GM21381 (cell line): Measurements from ENCODE around the gene LYRM4.
"Not testable (repeated sequence)": the region's sequence is repeated elsewhere in the genome, so short reads cannot be mapped to it uniquely, and the experiment has no call there.

Experiments used
- ATAC-seq: cut with Tn5 transposase; IDR thresholded peaks from one replicate; pipeline ENCODE4 v1.9.1; 2021; ENCODE audit warnings: mild to moderate bottlenecking, moderate library complexity; ENCODE audit not compliant: unreplicated experiment

Gene LYRM4

DNA sequence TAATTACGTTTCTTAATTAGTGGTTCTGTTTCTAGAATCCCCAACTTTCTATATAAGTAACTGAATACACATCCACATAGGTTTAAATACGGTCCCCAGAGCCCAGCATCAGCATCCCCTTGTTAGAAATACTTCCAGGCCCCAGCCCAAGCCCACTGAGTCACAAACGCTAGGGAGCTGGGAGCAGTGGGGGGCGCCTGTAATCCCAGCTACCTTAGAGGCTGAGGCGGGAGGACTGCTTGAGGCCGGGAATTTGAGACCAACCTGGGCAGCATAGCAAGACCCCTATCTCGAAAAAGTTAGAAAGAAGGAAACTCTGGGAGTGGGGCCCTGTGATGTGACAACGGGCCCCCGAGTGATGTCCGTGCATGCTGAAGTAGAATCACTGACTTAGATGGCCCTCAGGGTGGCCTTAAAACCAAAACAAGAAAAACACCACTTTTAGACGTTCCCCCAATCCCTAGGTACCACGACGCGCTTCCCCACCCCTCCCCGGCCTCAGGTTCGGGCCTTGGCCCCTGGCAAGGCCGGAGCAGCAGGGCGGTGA is 176.9 kb downstream of the LYRM4 start:
- ATAC-seq = no peak

DNA sequence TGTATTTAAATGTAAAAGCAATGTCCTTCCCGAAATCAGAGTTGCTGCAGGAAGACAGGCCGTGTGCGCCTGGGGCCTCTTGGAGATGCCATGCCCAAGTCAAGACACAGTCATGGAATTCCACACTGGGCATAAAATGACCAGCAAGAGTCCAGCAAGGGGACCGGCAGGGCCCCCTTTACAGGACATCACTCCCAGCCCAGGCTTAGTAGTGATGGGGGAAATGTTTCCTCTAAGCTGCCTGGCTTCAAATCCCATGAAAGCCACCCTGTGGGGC is 177.5 kb downstream of the LYRM4 start:
- no peak for ATAC-seq

DNA sequence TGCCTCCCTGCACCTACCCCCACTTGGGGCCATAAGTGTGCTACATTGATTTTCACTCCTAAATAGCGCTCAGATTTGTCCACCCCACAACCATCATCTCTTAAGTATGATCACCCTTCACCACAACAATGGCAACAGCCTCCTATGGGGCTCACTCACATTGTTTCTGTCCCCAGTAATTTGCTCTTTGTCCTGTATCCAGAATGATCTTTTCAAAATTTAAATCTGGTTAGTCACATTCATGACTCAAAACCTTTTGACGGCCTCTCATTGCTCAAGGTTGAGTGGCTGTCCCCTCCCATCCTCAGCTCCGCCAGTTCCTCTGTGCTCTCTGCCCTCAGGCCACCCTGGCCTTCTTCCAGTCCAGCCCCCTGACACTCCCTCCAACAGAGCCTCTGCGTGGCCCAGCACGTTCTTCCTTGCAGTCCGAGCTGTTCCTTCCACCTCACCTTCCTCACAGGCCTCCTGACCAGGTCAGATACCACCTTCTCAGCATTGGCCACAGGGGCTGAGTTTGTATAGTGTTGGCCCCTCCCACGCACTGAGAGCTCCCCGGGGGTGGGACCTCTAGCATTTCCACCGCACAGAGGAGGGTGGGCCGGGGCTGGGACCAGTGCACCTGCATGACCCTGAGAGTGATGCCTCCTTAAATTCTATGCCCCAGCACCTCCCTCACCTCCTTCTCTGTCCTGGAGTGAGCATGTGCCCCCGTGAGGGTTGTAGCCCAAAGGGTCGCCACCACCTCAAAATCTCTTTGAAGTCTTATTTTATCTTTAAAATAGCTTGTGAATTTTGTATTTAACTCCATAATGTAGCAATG is 178.1 kb downstream of the LYRM4 start:
- no peak for ATAC-seq

DNA sequence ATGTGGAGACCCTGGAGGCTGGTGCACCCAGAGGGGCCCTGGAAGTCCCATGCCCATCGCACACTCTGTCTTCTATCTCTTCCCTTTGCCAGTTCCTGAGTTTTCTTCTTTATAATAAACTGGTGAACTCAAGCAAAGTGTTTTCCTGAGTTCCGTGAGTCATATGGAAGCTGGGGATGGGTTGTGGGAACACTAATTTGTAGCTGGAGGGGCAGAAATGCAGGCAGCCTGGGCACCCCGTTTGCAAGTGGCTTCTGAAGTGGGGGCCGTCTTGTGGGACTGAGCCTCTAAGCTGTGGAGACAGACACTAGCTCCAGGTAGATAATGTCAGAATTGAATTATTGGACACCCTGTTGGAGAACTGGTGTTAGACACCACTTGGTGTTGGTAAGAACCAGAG is 178.8 kb downstream of the LYRM4 start:
- ATAC-seq = no peak

DNA sequence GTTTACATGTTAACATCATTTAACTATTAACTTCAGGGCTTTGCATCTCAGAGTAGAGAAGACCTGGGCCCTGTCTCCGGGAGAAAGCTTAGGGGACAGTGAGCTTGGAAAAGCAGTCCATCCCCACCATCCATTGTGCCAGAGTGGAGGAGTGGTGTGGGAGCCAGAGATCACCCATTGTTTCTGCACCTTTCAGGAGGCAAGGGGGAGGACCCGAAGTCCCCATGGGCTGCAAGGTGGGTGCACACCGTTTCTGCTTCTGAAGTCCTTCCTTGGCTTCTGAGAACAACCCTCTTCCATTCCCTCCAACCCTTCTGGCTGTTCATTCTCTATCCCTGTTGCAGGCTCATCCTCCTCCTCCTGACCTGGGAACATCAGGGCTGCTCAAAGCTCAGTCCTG is 179.6 kb downstream of the LYRM4 start:
- no peak for ATAC-seq

DNA sequence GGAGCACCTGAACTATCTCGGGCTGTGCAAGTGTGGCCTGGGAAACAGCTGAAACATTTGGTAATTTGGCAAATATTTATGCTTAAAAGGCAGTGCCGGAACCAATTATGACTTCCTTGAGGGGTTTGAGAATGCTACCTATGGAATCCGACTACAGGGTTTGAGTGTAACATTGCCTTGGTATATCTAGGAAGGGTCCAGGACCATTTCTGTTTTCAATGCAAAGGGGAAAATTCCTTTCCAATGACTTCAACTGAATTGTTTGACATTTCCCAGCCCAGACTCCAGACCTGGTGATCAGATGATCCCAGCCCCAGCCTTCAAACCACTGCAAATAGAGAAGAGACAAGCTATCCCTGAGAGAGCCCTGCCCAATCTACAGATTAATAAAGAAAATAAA is 180.2 kb downstream of the LYRM4 start:
- no peak for ATAC-seq

DNA sequence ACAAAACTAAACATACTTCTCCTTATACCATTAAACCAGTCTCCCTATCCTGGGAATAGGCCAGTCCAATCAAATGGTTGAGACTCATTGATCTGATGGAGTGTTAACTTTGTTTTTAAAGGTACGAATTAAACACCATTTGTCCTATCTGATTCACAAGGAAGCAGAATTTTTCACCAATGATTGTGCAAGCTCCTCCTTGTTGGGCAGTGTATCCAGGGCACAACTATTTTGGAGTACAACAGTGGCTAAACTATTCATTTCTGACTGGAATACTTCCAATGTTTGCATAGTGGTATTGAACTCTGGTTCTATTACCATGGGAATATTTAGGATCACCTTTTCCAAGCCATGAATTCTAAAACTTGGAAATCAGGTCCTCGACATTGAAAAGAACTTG is 181.1 kb downstream of the LYRM4 start:
- ATAC-seq = no peak

DNA sequence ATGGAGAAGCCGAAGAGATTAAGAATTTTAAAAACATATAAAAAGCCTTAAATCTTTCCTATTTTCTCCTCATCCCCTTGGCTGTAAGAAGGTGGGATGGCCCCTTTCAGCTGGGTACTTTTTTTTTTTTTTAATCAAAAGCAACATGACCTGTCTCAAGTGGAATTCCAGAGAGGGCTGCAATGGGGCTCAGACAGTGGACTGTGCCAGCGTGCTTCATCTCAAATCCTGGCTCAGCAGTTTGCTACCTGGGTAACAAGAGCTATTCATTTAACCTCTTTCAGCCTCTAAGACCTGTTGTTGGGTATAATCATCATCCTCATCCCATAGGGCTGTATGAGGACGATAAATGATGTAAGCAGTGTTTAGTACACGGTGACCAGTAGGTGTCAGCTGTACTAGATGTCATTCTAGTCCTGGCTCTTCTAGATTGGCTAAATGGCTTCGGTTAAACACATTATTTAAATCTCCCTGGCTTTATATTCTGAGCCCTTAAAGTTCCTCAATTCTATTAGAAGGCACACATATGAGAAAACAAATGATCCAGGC is 182.6 kb downstream of the LYRM4 start:
- no peak for ATAC-seq

DNA sequence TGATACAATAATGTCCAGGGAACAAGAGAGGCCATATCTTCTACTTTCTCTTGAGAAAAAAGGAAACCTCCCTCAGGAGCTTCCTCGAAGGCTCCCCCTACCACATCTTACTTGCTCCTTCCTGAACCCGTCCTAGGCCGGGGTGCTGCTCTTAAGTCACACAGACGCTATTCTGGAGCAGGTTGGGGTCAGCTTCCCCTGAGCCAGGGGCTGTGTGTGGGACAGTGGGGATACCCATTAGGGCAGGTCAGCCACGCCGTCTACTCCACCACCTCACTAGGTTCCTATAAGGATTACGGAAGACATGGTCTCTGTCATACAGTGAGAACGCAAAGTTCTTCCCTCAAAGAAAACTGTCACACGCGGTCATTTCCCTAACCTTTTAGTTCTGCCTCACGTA is 183.8 kb downstream of the LYRM4 start:
- ATAC-seq = no peak

DNA sequence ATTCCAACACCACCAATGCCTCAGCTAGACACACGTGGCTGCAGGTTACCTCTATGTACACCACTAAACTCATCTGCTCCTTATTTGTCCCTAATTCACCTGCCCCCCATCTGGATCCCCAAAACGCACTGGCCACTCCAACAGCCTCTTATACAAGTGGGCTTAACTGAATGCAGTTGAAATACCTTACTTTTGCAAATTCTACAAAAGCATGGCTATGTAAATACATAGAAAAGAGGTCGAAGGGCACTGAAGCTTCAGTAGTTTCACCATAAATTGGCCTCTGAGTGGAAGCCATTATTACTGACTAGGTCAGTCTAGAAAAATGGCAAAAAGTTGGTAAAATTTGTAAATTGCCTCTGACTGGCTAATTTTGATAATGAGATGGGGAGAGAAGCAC is 186.8 kb downstream of the LYRM4 start:
- ATAC-seq = no peak

DNA sequence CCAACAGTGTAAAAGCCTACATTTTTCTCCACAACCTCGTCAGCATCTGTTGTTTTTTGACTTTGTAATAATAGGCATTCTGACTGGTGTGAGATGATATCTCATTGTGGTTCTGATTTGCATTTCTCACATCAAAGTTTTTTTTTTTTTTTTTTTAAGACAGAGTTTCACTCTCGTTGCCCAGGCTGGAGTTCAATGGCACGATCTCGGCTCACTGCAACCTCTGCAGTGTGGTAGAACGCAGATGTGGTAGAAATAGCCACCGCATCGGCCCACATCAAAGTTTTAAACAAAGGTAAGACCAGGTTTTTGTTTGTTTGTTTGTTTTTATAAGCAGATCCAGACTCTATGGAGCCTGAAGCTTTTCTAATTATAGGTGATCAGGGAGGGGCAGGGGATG is 188.3 kb downstream of the LYRM4 start:
- no peak for ATAC-seq

DNA sequence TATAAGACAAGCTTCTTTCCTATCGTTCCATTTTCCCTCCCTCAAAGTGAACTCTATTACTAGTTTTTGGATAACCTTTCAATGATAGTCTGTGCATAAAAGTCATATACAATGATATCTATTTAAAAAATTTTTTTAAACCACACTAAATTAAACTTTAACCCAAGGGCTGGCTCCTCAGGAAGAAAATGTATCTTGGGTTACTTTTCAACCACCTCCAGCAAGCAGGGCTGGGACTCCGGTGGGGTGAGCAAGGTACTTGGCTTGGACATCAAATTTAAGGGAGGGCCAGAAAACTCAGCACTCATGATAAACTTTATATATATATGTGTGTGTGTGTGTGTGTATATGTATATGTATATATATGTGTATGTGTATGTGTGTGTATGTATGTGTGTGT is 189.5 kb downstream of the LYRM4 start:
- ATAC-seq = no peak

DNA sequence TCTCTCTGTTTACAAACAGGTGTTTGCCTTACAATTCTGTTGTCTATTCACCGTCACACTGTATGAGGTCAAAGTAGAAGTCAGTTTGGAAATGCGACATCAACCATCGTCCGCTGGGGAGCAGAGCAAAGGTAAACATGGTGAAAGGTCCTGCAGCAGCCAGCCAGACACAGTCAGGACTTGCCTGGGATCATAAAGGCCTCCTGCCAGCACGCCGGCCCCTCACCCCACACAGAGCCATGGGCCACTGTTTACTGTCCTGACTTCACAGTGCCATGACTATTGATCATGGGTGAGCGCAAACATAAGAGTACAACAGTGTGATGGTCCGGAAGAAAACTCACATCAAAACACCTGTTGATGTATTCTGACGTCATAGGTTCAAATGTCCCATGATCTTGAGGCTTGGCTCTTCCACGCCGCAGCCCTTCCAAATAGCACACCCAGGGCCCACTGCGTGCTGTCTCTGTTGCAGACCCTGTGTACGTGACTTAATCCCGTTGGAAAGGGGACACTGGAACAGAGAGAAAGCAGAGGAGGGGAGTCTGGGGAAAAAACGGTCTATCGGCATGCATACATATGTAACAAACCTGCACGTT is 192.5 kb downstream of the LYRM4 start:
- no peak for ATAC-seq

DNA sequence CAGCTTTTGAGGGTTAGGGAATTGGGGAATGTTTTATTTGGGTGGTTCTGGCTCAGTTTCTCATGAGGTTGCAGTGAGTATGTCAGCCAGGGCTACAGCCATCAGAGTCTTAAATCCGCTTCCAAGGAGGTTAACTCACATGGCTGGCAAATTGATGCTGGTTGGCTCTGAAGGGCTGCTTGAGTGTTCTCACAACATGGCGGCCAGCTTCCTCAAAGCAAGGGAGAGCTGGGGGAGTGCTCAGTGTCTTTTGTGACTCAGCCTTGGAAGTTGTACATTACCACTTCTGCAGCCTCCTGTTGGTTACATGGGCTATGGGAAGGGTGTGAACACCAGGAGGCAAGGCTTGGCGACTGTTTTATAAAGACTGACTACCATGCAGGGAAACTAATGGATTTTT is 193.4 kb downstream of the LYRM4 start:
- no peak for ATAC-seq

DNA sequence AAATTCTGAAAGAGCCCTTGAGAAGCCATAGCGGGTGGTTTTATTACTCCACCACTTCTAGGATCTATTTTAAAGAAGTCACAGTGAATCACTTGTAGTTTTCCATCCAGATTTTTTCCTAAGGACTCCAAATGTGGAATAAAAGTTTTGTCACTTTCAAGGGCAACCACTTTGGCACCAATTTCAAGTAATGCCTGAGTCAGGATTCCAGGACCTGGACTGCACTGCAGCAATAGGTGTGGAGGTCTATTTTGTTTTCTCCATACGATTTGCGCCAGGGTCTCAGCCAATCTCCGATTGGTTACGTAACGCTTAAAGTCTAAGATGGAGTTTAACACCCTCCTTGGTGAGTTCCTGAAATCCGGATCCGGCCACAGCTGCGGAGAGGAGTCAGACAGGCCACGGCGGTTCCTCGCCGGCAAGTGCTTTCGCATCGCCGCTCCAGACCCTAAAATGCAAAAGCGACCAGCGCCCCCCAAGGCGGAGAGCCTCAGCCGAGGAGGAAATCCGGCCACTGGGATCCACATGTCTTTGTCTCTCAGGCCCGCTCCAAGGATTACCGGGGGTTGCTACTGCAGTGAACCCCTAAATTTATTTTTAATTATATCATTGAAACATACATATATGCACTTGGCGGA is 194.2 kb downstream of the LYRM4 start:
- ATAC-seq = no peak

DNA sequence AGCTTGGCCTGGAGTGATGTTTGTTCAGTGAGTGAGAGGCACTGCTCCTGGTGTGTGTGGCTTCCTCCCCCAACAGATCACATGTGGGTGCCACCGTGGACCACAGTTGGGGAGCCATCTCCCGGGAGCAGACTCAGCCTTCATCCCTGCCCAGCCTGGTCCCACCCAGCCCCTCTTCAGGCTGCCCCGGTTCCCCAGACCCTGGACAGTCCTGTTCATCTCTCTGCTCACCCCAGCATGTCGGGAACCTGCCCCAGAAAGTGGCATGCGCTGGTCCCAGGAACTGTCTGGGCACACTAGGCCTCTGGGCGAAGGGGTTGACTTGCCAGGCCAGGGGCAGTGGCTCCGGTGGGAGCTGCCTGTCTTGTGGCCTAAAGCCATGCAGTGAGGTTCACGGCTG is 197.1 kb downstream of the LYRM4 start:
- ATAC-seq = no peak

DNA sequence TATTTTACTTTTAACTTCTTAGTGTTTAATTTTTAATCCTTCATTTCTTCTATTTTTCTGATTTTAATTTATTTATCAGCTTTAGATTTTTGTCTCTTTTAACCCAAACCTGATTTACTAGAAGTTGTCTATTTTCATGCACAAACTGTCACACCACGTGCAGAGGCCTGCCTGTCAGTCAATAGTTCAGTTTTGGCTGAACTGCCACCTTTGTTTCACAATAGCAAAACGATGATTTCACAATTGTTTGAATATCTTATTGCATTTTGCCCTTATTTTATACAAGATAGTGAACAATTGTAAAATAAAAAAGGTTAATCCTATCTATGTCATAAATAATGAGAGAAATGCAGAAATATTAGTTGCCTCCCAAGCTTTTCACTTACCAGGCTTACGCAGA is 199.6 kb downstream of the LYRM4 start:
- no peak for ATAC-seq

DNA sequence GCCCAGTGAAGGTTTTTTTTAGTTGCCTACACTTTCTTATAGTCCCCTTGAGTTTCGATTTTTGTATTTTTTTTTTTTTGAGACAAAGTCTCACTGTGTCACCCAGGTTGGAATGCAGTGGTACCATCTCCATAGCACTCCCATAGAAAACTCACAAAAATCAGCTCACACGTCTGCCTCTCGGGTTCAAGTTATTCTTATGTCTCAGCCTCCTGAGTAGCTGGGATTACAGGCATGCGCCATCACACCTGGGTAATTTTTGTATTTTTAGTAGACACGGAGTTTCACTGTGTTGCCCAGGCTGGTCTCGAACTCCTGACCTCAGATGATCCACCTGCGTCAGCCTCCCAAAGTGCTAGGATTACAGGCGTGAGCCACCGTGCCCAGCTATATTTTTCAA is 200.3 kb downstream of the LYRM4 start:
- not testable (repeated sequence) for ATAC-seq

DNA sequence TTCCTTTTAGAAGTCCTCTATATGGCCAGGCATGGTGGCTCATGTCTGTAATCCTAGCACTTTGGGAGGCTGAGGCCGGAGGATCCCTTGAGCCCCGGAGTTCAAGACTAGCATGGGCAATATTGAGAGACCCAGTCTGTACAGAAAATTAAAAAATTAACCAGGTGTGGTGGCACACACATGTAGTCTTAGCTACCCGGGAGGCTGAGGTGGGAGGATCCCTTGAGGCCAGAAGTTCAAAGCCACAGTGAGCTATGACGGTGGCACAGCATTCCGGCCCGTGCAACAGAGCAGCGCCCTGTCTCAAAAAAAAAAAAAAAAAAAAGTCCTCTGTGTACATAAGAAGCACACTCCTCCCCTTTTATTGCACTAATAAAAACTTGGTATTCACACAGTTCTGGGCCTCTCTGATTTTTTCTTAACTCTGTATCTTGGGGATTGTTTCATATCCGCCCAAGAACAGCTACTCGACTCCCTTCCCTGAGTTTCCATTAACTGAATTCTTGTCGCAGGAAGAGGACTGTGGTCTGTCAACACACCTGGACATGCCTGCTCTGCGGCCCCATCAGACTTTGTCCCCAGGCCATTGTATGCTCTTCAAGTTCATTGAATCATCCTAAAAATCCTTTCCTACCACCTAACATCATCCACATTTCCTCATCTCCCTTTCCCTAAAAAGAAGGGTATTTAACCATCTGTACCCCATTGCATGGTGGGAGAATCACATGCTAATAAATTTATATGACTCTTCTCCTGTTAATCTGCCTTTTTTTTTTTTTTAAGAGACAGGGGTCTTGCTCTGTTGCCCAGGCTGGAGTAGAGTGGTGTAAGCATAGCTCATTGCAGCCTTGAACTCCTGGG is 201.5 kb downstream of the LYRM4 start:
- no peak for ATAC-seq
